NCI-H526 treated with DMSO at 0.1 percent for 48 hours (cell line): ENCODE measurements around the gene KCTD20.

Experiments
- DNase-seq: peaks from one replicate; lab custom pipeline; 2025; lab: John Stamatoyannopoulos, UW

KCTD20 gene

DNA sequence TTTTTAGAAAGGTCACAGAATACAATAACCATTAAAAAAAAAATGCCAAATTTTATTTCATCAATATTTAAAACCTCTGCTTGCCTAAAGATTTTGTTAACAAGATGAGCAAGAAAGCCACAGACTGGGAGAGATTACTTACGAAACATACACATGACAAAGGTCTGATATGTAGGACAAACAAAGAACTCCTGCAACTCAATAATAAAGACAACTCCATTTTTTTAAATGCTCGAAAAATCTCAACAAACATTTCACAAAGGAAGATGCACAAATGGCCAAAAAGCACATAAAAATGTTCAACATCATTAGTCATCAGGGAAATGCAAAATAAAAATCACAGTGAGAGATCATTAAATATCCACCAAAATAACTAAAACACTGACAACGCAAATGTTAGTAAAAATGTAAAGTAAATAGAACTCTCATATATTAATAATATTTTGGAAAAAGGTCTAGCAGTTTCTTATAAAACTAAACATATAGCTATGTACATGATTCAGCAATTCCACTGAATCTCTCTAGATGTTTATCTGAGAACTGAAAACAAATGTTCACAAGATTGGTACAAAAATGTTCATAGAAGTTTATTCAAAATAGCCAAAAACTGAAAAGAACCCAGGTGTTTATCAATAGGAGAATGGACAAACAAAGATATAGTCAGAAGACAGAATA, 94.2 kb downstream of the KCTD20 start:
- no peak for DNase-seq

DNA sequence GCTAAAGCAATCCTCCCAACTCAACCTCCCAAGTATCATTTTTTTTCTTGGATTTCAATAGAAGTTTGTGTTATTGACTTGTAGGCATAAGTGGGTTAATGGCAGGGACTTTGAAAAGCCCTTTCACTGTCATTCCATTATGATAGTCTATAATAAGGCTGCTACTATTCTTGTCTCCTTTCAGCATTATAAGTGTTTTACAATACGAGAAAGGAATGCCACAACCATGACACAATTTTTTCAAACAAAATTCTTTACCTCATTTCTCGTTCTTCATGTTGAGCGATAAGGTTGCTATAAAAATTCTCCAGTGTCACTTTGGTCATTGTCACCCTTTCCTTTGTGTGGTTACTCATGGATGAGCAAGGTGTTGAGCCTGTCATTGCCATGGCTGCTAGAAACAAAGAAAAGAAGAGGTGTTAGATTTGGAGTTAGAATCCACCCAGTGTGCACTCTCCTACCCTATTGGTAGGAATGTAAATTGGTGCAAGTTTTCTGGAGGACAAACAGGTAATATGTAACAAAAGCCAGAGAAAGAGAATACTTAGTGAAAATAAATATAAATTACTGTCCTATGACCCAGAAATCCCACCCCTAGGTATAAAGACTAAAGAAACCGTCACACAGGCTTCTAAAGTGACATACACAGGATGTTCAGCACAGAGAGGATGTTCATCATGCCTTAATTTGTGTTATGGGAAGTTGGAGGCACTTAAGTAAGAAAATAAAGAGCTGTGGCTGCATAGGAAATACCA, 97.2 kb downstream of the KCTD20 start:
- DNase-seq = no peak
